HG03196 (cell line): ENCODE results near the gene GRM1.

ENCODE experiments used
- ATAC-seq: cut with Tn5 transposase; IDR thresholded peaks from one replicate; pipeline ENCODE4 v1.9.1; 2021; ENCODE audit not compliant: unreplicated experiment

Gene GRM1

DNA sequence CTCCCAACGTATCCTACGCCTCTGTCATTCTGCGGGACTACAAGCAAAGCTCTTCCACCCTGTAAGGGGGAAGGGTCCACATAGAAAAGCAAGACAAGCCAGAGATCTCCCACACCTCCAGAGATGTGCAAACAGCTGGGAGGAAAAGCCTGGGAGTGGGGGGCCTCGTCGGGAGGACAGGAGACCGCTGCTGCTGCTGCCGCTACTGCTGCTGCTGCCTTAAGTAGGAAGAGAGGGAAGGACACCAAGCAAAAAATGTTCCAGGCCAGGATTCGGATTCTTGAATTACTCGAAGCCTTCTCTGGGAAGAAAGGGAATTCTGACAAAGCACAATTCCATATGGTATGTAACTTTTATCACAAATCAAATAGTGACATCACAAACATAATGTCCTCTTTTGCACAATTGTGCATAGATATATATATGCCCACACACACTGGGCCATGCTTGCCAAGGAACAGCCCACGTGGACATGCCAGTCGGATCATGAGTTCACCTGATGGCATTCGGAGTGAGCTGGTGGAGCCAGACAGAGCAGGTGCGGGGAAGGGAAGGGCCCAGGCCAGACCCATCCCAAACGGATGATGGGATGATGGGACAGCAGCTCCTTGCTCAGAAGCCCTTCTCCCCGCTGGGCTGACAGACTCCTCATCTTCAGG, 406.0 kb downstream of the GRM1 start:
- no peak for ATAC-seq

DNA sequence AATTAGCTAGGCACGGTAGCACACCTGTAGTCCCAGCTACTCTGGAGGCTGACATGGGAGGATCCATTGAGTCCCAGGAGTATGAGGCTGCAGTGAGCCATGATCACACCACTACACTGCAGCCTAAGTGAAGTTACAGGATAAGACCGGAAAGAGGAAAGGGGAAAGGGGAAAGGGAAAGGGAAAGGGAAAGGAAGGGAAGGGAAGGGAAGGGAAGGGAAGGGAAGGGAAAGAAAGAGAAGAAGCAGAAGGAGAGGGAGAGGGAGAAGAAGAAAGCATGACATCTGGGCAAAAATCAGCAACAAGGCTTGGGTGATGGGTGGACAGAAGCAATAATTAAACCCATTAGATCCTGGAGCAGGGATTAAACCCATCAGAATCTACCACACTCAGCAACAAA, 413.0 kb downstream of the GRM1 start:
- ATAC-seq = no peak

DNA sequence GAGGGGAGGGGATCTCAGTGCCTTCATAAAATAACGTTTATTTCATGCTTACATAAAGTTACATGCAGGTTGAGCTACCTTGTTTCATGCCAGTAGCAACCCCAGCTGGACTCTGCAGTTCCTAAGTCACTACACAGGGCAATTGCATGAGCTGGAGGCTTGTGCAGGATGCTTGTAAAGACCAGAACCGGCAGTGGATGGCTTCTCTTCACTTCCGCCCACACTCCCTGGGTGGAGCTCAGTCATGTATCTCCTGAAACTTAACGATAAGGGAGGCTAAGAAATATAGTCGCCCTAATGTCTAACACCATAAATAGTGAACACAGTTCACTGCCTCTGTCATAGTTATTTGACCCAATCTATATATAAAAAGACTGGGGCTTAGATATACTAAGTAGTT, 415.3 kb downstream of the GRM1 start:
- ATAC-seq = no peak

DNA sequence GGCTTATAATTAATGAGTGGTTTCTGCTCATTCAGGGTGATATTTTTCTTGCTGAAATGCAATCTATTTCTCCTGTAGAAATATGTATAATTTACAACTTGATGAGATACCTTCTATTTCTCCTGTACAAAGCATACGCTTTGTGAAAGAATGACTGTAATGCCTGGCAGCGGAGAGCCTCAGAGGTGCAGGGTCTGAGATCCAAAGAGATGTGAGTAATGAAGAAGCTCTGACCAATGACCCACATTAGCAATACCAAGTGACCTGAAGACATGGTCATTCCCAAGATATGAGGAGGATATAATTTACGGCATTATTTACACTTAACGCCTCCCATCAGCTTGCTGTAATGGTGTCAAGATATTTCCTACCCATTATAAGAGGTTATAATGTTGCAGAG, 416.4 kb downstream of the GRM1 start:
- ATAC-seq = no peak

DNA sequence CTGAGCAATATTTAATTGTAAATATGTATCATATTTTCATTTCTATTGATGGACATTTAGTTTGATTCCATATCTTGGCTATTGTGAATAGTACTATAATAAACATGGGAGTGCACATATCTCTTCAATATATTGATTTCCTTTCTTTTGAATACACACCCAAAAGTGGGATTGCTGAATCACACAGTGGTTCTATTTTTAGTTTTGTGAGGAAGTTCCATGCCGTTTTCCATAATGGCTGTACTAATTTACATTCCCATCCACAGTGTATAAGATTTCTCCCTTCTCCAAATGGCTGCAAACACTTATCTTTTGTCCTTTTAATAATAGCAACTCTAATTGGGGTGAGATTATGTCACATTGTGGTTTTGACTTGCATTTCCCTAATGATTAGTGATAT, 428.0 kb downstream of the GRM1 start:
- ATAC-seq = no peak

DNA sequence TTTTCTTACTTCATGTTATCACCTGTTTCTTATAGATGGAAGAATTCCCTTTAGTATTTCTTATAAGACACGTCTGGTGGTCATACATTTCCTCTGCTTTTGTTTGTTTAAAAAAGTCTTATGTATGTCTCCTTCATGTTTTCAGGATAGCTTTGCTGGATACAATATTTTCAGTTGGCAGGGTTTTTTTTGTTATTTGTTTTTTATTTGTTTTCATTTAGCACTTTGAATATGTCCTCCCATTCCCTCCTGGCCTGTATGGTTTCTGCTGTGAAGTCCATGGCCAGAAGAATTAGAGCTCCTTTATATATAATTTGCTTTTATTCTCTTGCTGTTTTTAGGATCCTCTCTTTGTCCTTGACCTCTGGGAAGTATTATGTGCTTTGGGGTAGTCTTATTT, 432.1 kb downstream of the GRM1 start:
- no peak for ATAC-seq

DNA sequence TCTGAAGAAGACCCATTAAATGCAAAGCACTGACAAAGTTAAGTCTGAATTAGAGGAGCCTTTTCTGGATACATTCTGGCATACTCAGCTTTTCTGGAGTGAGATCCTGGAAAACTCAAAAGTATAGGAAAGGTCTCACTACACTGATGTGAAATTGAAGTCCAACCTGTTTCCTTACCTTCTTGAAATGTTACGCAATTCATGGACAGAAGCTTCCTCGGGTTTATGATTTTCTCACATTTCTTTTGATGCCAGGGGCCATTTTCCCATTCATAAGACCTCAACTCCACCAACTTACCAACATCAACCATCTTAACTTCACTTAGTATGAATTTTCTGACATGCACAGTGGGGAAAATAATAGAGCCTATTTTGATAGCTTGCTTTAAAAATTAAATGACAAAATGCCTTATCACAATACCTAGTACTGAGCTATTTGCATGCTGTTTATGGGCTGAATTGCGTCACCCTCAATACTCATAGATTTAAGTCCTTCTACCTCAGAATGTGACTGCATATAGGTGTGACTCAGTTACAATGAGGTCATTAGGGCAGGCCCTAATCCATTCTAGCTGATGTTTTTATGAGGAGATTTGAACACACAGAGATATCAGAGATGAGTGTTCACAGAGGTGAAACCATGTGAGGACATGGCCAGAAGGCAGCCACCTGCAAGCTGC, 441.4 kb downstream of the GRM1 start:
- ATAC-seq = no peak

DNA sequence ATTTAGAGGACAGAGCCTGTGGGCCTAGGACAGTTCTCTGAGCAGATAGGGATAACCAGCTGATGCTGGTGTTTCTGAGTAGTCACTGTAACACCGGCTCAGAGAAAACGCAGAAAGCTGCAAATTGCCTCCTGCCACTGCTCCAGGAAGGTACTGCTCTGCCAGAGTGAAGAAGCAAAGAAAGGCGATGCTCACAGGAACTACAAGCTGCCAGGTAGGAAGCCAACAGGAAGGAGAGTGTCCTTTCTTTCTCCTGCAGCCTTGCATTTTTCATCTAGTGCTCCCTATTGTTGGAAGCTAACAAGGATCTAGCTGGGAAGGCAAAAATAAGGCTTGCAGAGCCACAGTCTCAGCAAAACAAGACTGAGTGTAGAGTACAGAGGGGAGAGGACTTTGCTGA, 444.1 kb downstream of the GRM1 start:
- no peak for ATAC-seq

DNA sequence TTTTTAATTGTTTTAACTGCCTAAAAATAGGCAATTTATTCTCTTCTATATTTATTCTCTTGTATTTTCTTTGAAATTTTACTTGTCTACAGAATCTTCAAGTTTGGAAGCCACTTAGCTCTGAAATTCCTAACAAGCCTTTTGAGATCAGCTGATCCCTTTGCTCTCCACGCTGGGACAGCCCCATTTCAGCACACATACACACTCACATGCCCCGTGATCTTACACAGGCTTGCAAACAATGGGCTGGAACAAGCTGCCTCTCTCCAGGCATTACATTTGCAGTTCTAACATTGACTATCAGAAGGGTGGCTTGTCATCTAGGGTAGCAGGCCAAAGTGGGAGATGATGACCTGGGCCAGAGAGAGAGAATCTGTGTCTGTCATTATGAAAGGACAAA, 452.7 kb downstream of the GRM1 start:
- ATAC-seq = no peak

DNA sequence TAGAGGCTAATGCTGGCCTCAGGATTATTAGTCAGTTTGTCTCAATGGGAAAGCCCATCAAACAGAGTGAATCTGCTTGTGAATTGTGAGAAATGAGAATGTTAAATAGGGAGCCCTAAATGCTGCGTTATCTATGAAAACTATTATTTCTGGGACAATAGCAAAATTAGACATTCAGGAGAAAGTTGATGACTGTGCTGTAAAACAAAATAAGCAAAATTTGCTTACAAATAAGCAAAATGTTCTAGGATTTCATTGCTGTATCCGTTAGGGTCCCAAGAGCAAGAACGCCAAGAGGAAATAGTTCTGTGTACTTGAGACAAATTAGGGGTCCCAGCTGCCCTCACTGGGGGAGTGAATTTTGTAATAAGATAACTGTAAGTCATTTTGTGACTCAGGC, 455.5 kb downstream of the GRM1 start:
- no peak for ATAC-seq
